ENCODE data around the gene DBX1.

DNA sequence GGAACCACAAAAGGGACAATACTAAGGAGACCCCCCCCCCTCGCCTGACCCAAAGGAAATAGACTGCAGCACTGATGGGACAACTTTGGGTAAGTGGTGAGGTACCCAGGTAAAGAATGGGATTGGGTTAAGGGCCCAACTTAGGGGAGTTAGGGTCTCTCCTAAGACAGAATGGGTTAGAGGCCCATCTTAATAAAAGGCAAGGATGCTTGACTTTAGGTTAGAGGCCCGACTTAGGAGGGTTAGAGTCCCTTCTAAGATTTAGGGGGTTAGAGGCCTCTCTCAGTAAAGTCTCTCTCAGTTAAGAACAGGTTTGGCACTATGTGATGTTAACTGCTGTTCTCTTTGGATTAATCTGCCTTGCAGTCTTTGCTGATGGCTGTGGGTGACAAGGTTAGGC, 41.0 kb upstream of the DBX1 start:
- TF ChIP-seq EZH2 (IDR thresholded peaks at IDR 0.05; ENCODE audit: insufficient read depth, poor library complexity, severe bottlenecking) (no peak), EZH2phosphoT487 (IDR thresholded peaks at IDR 0.05; ENCODE audit: insufficient read depth, low read depth) (no peak)

All from GM23248 (cell line).